A549 (cell line): ENCODE results near the gene PLXNC1. TPM values are rescaled to one million over a fixed set of nuclear protein-coding genes. Genes with fewer than 3 reads are reported as not detected.

ENCODE experiments used
- ATAC-seq, 2 experiments: fragments of 200-7000 bp in 1 of 2; fragments of >200 bp in 1 of 2; cut with Nextera tagmentation in 1 of 2; cut with Tn5 transposase in 1 of 2; 3 replicates each; pipeline versions ENCODE4 v1.8.0 to v1.9.1; 2018 to 2020; ENCODE audit warnings: mild to moderate bottlenecking in 1 of 2, moderate library complexity in 1 of 2
- CTCF ChIA-PET: fragments of 300-600 bp; sonication (Branson Sonifier 250); formaldehyde crosslinking; extraction: SDS; loops from one replicate; lab custom pipeline; 2021; ENCODE audit warnings: antibody characterized with exemption, inconsistent platforms; lab: Yijun Ruan, JAX
- POLR2A ChIA-PET: fragments of 350-600 bp; formaldehyde crosslinking; extraction: SDS; loops from one replicate; lab custom pipeline; 2021; ENCODE audit warnings: antibody characterized with exemption, inconsistent platforms; lab: Yijun Ruan, JAX
- DNase-seq, 2 experiments: peaks; one replicate each; pipeline versions ENCODE4 v3.0.0 to v3.0.0-alpha.2; 2011 to 2016; ENCODE audit warnings: low read depth in 1 of 2, low spot score in 1 of 2
- FAIRE-seq: peaks from 2 replicates; lab custom pipeline; 2011; peaks lifted over from hg19 to GRCh38; lab: Jason Lieb, UNC
- H3K27ac ChIP-seq, 2 experiments: fragments of >200 bp; sonication (Bioruptor Twin); formaldehyde crosslinking; 3 replicates each; pipeline ENCODE4 v1.5.1; 2016 to 2017
- H3K4me1 ChIP-seq: fragments of >200 bp; sonication (Bioruptor Twin); formaldehyde crosslinking; 3 replicates; pipeline ENCODE4 v1.6.1; 2016
- H3K4me2 ChIP-seq: fragments of >200 bp; sonication (Bioruptor Twin); formaldehyde crosslinking; 3 replicates; pipeline ENCODE4 v1.6.1; 2016
- H3K4me3 ChIP-seq: fragments of >200 bp; sonication (Bioruptor Twin); formaldehyde crosslinking; 3 replicates; pipeline ENCODE4 v1.5.1; 2016
- H3K9me3 ChIP-seq: fragments of >200 bp; sonication (Bioruptor Twin); formaldehyde crosslinking; 3 replicates; pipeline ENCODE4 v1.6.1; 2016
- CBX2 ChIP-seq: fragments of 200-600 bp; sonication (generic); IDR thresholded peaks from 2 replicates; pipeline ENCODE4 v1.6.1; 2016; ENCODE audit warnings: low read depth, mild to moderate bottlenecking, borderline replicate concordance
- CBX8 ChIP-seq: fragments of 200-600 bp; sonication (generic); IDR thresholded peaks from 2 replicates; pipeline ENCODE4 v1.6.1; 2016
- CHD4 ChIP-seq: fragments of 200-600 bp; sonication (generic); IDR thresholded peaks from 2 replicates; pipeline ENCODE4 v1.6.1; 2016; ENCODE audit warnings: antibody characterized with exemption, mild to moderate bottlenecking, borderline replicate concordance
- FOSB ChIP-seq: fragments of 250-450 bp; sonication (Bioruptor Pico); IDR thresholded peaks from 2 replicates; pipeline ENCODE4 v1.5.0; 2020; ENCODE audit warnings: mild to moderate bottlenecking, moderate library complexity
- HOXB13 ChIP-seq: fragments of 250-450 bp; sonication (Bioruptor Pico); IDR thresholded peaks from 2 replicates; pipeline ENCODE4 v1.5.0; 2020; ENCODE audit warnings: low read depth, mild to moderate bottlenecking, moderate library complexity
- HOXB5 ChIP-seq: fragments of 250-450 bp; sonication (Bioruptor Pico); IDR thresholded peaks from 2 replicates; pipeline ENCODE4 v1.5.0; 2020; ENCODE audit warnings: mild to moderate bottlenecking, moderate library complexity
- MAFK ChIP-seq: fragments of 450-650 bp; IDR thresholded peaks from 2 replicates; pipeline ENCODE4 v1.6.1; 2014; ENCODE audit not compliant: partially characterized antibody
- MAZ ChIP-seq: fragments of 150-350 bp; IDR thresholded peaks from 2 replicates; pipeline ENCODE4 v1.6.1; 2014; ENCODE audit warnings: antibody characterized with exemption, low read depth, low read length, borderline replicate concordance
- PHF8 ChIP-seq: fragments of 200-600 bp; sonication (generic); IDR thresholded peaks from 2 replicates; pipeline ENCODE4 v1.6.1; 2016; ENCODE audit warnings: low read depth, mild to moderate bottlenecking, antibody characterized with exemption, moderate library complexity, borderline replicate concordance
- POLR2AphosphoS2 ChIP-seq: conservative IDR thresholded peaks from 2 replicates; pipeline ENCODE4 v1.6.1; 2012; ENCODE audit warnings: low read length, improper control_type of control experiment, inconsistent platforms
- RARB ChIP-seq: fragments of 250-450 bp; sonication (Bioruptor Pico); IDR thresholded peaks from 2 replicates; pipeline ENCODE4 v1.8.0; 2021; ENCODE audit warnings: mild to moderate bottlenecking, moderate library complexity
- RFX5 ChIP-seq: fragments of 450-650 bp; IDR thresholded peaks from 2 replicates; pipeline ENCODE4 v1.7.1; 2014; ENCODE audit warnings: antibody characterized with exemption, mild to moderate bottlenecking, moderate library complexity
- SMC3 ChIP-seq: fragments of >200 bp; sonication (Bioruptor Twin); formaldehyde crosslinking; IDR thresholded peaks from 3 replicates; pipeline ENCODE4 v1.6.1; 2018; ENCODE audit warnings: inconsistent platforms
- TP53 ChIP-seq: fragments of 250-450 bp; sonication (Bioruptor Pico); IDR thresholded peaks from 2 replicates; pipeline ENCODE4 v1.5.0; 2021; ENCODE audit warnings: mild to moderate bottlenecking, moderate library complexity
- ZC3H11A ChIP-seq: fragments of 450-650 bp; IDR thresholded peaks from 2 replicates; pipeline ENCODE4 v1.6.1; 2014; ENCODE audit warnings: antibody characterized with exemption, mild to moderate bottlenecking
- ZSCAN20 ChIP-seq: fragments of 250-450 bp; sonication (Bioruptor Pico); IDR thresholded peaks from 2 replicates; pipeline ENCODE4 v1.8.0; 2022; ENCODE audit warnings: mild to moderate bottlenecking, moderate library complexity
- WGBS: methylation state at CpG from one replicate; pipeline ENCODE4 v1.1.6; 2017; ENCODE audit errors: missing lambda C conversion rate; 5-methylcytosine and 5-hydroxymethylcytosine counted together
- polyA plus RNA-seq, 4 experiments: library from polyadenylated mRNA; depleted of rRNA in 3 of 4; stranded (reverse); fragments of >200 nt; fragmentation: RNase III in 1 of 4; extraction: RNeasy Plus Mini Kit Qiagen cat#74134 plus additional on column Dnase treatment in 1 of 4; gene quantifications; 2 replicates in 3 of 4; 3 replicates in 1 of 4; pipeline ENCODE4 v1.2.3, GENCODE V29; 2011 to 2017
- TF ChIP-seq, protein P1 (sequence below): IDR thresholded peaks from 2 replicates; pipeline ENCODE4 v1.6.1; 2012; ENCODE audit warnings: low read depth, borderline replicate concordance
- TF ChIP-seq, protein P2 (sequence below): fragments of 250-450 bp; sonication (Bioruptor Pico); IDR thresholded peaks from 2 replicates; pipeline ENCODE4 v1.5.0; 2021; ENCODE audit warnings: mild to moderate bottlenecking, moderate library complexity, borderline replicate concordance
- TF ChIP-seq, protein P3 (sequence below): fragments of 200-600 bp; sonication (generic); IDR thresholded peaks from 2 replicates; pipeline ENCODE4 v1.6.1; 2016; ENCODE audit warnings: antibody characterized with exemption, mild to moderate bottlenecking, moderate library complexity
- TF ChIP-seq, protein P4 (sequence below): fragments of 150-350 bp; IDR thresholded peaks from 2 replicates; pipeline ENCODE4 v1.6.1; 2014; ENCODE audit warnings: low read depth, mild to moderate bottlenecking, low read length
- TF ChIP-seq, protein P5 (sequence below): fragments of 250-450 bp; sonication (Bioruptor Pico); IDR thresholded peaks from 2 replicates; pipeline ENCODE4 v1.5.0; 2020; ENCODE audit warnings: low read depth, mild to moderate bottlenecking, moderate library complexity
- TF ChIP-seq, protein P6 (sequence below): fragments of 450-650 bp; IDR thresholded peaks from 2 replicates; pipeline ENCODE4 v1.6.1; 2014; ENCODE audit warnings: antibody characterized with exemption

Gene PLXNC1
- polyA plus RNA-seq, 2 of the 4 experiments (the other 2 are of a cell fraction) = 0.12 to 0.50 TPM

DNA sequence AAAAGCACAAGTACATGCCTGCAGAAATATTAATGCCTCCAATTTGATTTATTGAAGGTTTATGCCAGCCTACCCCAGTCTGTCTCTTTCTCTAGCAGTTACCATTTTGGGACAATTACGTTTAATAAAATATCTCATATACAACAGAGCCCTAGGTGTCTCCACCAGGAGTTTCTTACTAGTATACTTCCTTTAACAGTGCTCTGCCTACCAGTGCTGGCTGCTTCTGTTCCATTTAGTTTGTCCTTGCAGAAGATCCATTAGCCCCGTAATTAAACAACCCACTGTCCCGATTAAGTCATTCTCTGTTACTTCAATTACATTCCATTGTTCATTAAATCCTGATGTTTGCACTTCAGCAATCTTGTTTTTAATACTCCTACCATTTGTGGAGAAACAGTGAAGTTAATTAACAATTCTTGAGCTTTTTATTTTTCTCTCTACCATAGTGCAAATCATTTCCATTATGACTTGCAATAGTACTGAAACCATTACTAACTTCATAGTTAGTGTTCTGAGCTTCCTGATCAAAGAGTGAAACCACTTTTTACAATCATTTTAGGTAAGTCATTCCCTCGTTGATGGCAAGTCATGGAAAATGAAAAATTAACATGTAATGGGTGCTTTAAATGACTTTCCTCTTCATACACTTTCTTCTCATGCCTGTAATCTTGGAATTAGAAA, 121.1 kb downstream of the PLXNC1 start:
- TF ChIP-seq HOXB13 (CRISPR knock-in tag) (no peak), RFX5 (no peak), POLR2AphosphoS2 (no peak), RARB (CRISPR knock-in tag) (no peak), CHD4 (no peak), CBX2 (no peak), ZC3H11A (no peak), CBX8 (no peak), ZSCAN20 (CRISPR knock-in tag) (no peak), MAFK (no peak), PHF8 (no peak)
- TF ChIP-seq, protein P1, sequence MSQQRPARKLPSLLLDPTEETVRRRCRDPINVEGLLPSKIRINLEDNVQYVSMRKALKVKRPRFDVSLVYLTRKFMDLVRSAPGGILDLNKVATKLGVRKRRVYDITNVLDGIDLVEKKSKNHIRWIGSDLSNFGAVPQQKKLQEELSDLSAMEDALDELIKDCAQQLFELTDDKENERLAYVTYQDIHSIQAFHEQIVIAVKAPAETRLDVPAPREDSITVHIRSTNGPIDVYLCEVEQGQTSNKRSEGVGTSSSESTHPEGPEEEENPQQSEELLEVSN = no peak
- TF ChIP-seq, protein P2, sequence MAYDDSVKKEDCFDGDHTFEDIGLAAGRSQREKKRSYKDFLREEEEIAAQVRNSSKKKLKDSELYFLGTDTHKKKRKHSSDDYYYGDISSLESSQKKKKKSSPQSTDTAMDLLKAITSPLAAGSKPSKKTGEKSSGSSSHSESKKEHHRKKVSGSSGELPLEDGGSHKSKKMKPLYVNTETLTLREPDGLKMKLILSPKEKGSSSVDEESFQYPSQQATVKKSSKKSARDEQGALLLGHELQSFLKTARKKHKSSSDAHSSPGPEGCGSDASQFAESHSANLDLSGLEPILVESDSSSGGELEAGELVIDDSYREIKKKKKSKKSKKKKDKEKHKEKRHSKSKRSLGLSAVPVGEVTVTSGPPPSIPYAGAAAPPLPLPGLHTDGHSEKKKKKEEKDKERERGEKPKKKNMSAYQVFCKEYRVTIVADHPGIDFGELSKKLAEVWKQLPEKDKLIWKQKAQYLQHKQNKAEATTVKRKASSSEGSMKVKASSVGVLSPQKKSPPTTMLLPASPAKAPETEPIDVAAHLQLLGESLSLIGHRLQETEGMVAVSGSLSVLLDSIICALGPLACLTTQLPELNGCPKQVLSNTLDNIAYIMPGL (CRISPR knock-in tag) = no peak
- TF ChIP-seq, protein P3, sequence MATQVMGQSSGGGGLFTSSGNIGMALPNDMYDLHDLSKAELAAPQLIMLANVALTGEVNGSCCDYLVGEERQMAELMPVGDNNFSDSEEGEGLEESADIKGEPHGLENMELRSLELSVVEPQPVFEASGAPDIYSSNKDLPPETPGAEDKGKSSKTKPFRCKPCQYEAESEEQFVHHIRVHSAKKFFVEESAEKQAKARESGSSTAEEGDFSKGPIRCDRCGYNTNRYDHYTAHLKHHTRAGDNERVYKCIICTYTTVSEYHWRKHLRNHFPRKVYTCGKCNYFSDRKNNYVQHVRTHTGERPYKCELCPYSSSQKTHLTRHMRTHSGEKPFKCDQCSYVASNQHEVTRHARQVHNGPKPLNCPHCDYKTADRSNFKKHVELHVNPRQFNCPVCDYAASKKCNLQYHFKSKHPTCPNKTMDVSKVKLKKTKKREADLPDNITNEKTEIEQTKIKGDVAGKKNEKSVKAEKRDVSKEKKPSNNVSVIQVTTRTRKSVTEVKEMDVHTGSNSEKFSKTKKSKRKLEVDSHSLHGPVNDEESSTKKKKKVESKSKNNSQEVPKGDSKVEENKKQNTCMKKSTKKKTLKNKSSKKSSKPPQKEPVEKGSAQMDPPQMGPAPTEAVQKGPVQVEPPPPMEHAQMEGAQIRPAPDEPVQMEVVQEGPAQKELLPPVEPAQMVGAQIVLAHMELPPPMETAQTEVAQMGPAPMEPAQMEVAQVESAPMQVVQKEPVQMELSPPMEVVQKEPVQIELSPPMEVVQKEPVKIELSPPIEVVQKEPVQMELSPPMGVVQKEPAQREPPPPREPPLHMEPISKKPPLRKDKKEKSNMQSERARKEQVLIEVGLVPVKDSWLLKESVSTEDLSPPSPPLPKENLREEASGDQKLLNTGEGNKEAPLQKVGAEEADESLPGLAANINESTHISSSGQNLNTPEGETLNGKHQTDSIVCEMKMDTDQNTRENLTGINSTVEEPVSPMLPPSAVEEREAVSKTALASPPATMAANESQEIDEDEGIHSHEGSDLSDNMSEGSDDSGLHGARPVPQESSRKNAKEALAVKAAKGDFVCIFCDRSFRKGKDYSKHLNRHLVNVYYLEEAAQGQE = no peak
- TF ChIP-seq, protein P4, sequence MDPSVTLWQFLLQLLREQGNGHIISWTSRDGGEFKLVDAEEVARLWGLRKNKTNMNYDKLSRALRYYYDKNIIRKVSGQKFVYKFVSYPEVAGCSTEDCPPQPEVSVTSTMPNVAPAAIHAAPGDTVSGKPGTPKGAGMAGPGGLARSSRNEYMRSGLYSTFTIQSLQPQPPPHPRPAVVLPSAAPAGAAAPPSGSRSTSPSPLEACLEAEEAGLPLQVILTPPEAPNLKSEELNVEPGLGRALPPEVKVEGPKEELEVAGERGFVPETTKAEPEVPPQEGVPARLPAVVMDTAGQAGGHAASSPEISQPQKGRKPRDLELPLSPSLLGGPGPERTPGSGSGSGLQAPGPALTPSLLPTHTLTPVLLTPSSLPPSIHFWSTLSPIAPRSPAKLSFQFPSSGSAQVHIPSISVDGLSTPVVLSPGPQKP = no peak
- TF ChIP-seq, protein P5, sequence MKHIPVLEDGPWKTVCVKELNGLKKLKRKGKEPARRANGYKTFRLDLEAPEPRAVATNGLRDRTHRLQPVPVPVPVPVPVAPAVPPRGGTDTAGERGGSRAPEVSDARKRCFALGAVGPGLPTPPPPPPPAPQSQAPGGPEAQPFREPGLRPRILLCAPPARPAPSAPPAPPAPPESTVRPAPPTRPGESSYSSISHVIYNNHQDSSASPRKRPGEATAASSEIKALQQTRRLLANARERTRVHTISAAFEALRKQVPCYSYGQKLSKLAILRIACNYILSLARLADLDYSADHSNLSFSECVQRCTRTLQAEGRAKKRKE (CRISPR knock-in tag) = no peak
- TF ChIP-seq, all 56 proteins: peak for 0
- no peak for DNase-seq
- no peak for FAIRE-seq
- Histone ChIP-seq H3K27ac (no peak overlapping the region), H3K4me3 (no peak overlapping the region), H3K4me2 (no peak overlapping the region), H3K9me3 (no peaks in the 10 kb centered on the region), H3K4me1 (no peaks in the 10 kb centered on the region)
- ChIA-PET POLR2A (no interaction called here), CTCF (interaction anchor here (0.6 kb wide), 1 partner anchor 441 kb away, joined by 4 read pairs; no protein-coding TSS in a partner anchor)
- WGBS = 58% methylated on average over 4 of the region's 4 CpGs
- no peak for ATAC-seq

DNA sequence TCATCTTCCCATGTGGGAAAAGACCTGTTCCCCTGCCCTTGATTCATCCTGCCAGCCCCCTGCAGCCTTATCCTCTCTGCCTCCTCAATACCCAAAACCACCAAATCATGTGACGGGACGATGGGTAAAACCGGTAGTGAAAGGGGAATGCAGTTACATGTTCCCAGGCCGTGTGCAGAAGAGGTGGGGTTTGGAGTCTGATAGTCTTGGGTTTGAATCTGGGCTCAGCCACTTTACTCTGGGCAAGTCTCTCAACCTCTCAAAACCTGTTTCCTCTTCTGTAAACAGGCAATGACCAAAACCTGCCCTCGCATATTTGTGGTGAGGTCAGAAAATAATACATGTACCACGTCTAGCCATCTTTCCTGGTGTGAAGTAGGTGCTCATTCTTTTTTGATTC, 123.0 kb downstream of the PLXNC1 start:
- TF ChIP-seq SMC3 (no peak), TP53 (no peak), ZC3H11A (no peak), HOXB5 (CRISPR knock-in tag) (no peak), PHF8 (no peak), MAFK (no peak), HOXB13 (CRISPR knock-in tag) (no peak), FOSB (CRISPR knock-in tag) (no peak), MAZ (no peak), RFX5 (no peak)
- TF ChIP-seq, protein P6, sequence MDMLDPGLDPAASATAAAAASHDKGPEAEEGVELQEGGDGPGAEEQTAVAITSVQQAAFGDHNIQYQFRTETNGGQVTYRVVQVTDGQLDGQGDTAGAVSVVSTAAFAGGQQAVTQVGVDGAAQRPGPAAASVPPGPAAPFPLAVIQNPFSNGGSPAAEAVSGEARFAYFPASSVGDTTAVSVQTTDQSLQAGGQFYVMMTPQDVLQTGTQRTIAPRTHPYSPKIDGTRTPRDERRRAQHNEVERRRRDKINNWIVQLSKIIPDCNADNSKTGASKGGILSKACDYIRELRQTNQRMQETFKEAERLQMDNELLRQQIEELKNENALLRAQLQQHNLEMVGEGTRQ = no peak
- TF ChIP-seq, protein P2 (CRISPR knock-in tag) = no peak
- ATAC-seq (no peak), FAIRE-seq (no peak), DNase-seq (no peak)
- H3K4me2 ChIP-seq = no peak overlapping the region
- H3K4me3 ChIP-seq = no peak overlapping the region
- H3K4me1 ChIP-seq = no peaks in the 10 kb centered on the region
- POLR2A ChIA-PET = no interaction called here
- H3K9me3 ChIP-seq = no peaks in the 10 kb centered on the region
- CTCF ChIA-PET = no interaction called here
- no peak overlapping the region for H3K27ac ChIP-seq
- 72% methylated on average over 6 of the region's 6 CpGs for WGBS
